Thoracic aorta (tissue), 2 donors: ENCODE data around the gene IGFBPL1. TPM values are rescaled to one million over a fixed set of nuclear protein-coding genes. Genes with fewer than 3 reads are reported as not detected.
"Not testable (repeated sequence)": the region's sequence is repeated elsewhere in the genome, so short reads cannot be mapped to it uniquely, and the experiment has no call there.

Experiments
- ATAC-seq: fragments of 150-250 bp; one replicate; pipeline ENCODE4 v1.8.0; 2017; ENCODE audit warnings: low read depth; ENCODE audit not compliant: insufficient number of reproducible peaks, low FRiP score
- DNase-seq: peaks from one replicate; pipeline ENCODE4 v3.0.0-alpha.2; 2020; ENCODE audit warnings: low spot score
- H3K27ac ChIP-seq, 2 donors: fragments of 200-600 bp; sonication (generic); 1 replicate in 1 of 2; 2 replicates in 1 of 2; pipeline ENCODE4 v1.5.1; 2016; ENCODE audit warnings: mild to moderate bottlenecking in 2 of 2, moderate library complexity in 2 of 2
- H3K27me3 ChIP-seq: fragments of 200-600 bp; sonication (generic); replicated peaks from 2 replicates; pipeline ENCODE4 v1.6.0; 2016; ENCODE audit warnings: mild to moderate bottlenecking; ENCODE audit not compliant: insufficient read depth
- H3K36me3 ChIP-seq: fragments of 200-600 bp; sonication (generic); one replicate; pipeline ENCODE4 v1.5.1; 2016
- H3K4me1 ChIP-seq, 2 donors: fragments of 200-600 bp; sonication (generic); 1 replicate in 1 of 2; 2 replicates in 1 of 2; pipeline versions ENCODE4 v1.5.1 to v1.6.0; 2016; ENCODE audit warnings: low read depth in 2 of 2, mild to moderate bottlenecking in 1 of 2; ENCODE audit not compliant: control insufficient read depth in 1 of 2
- H3K4me3 ChIP-seq: fragments of 200-600 bp; sonication (generic); 2 replicates; pipeline ENCODE4 v1.5.1; 2016; ENCODE audit warnings: mild to moderate bottlenecking
- H3K9me3 ChIP-seq: fragments of 200-600 bp; sonication (generic); 2 replicates; pipeline ENCODE4 v1.5.1; 2016
- CTCF ChIP-seq: fragments of 200-600 bp; sonication (generic); IDR thresholded peaks from one replicate; pipeline ENCODE4 v1.5.1; 2019; ENCODE audit warnings: antibody characterized with exemption
- total RNA-seq, 2 donors: library from RNA; depleted of rRNA; stranded (reverse); fragments of >200 nt; gene quantifications; one replicate each; pipeline versions ENCODE4 v1.1.0 to v1.2.3, GENCODE V29; 2016

IGFBPL1 gene
- 10 to 100 TPM; 16.6 to 34.0 TPM for total RNA-seq

GRCh38 chr9:38423973-38424843, at the start of gene IGFBPL1:
Gene IGFBPL1, minus strand, starts transcription at chr9:38424454. Its CDS starts 30 bp downstream, at chr9:38424424.
- Histone ChIP-seq H3K36me3 (no peaks in the 10 kb centered on the region), H3K4me1 (peaks cover 4 to 34% of the 10 kb centered on the region in 2 donors), H3K27ac (peak within 1 kb of the TSS; percentile 56 to 76), H3K4me3 (peak within 1 kb of the TSS; percentile 77), H3K9me3 (no peaks in the 10 kb centered on the region), H3K27me3 (no peaks in the 10 kb centered on the region)
- no peak for TF ChIP-seq CTCF
- DNase-seq (no peak), ATAC-seq (peak; percentile 46)

- not testable (repeated sequence) for H3K27me3 ChIP-seq, H3K9me3 ChIP-seq, DNase-seq, H3K4me3 ChIP-seq, H3K4me1 ChIP-seq, H3K36me3 ChIP-seq, H3K27ac ChIP-seq, ATAC-seq
Measured at GRCh38 chr9:38472583-38473249, 48.5 kb upstream of the IGFBPL1 start.

- no peak for TF ChIP-seq CTCF
- Histone ChIP-seq H3K4me1 (no peaks in the 10 kb centered on the region), H3K4me3 (no peak overlapping the region), H3K36me3 (no peaks in the 10 kb centered on the region), H3K9me3 (no peaks in the 10 kb centered on the region), H3K27ac (no peak overlapping the region), H3K27me3 (no peaks in the 10 kb centered on the region)
- no peak for ATAC-seq
- no peak for DNase-seq
Measured at GRCh38 chr9:38467404-38467803, 43.1 kb upstream of the IGFBPL1 start.

GRCh38 chr9:38453835-38454234, 29.6 kb upstream of the IGFBPL1 start:
- Histone ChIP-seq H3K27me3 (no peaks in the 10 kb centered on the region), H3K36me3 (no peaks in the 10 kb centered on the region), H3K27ac (no peak overlapping the region), H3K4me1 (no peaks in the 10 kb centered on the region), H3K4me3 (no peak overlapping the region), H3K9me3 (peaks cover 9% of the 10 kb centered on the region)
- no peak for DNase-seq
- no peak for ATAC-seq
- TF ChIP-seq CTCF: no peak

GRCh38 chr9:38451162-38451561, 26.9 kb upstream of the IGFBPL1 start:
- H3K27me3 ChIP-seq: no peaks in the 10 kb centered on the region
- no peak overlapping the region for H3K4me3 ChIP-seq
- peaks cover 9% of the 10 kb centered on the region for H3K9me3 ChIP-seq
- TF ChIP-seq CTCF: no peak
- no peaks in the 10 kb centered on the region for H3K4me1 ChIP-seq
- no peak for ATAC-seq
- H3K36me3 ChIP-seq: no peaks in the 10 kb centered on the region
- H3K27ac ChIP-seq: no peak overlapping the region
- DNase-seq: no peak
